Limb (tissue), 2 donors: ENCODE measurements around the gene OR2F2.
A peak's percentile ranks its signal among the peaks of the same experiment; 100 is the strongest.

Experiments used
- DNase-seq, 2 donors: peaks; one replicate each; pipeline ENCODE4 v3.0.0-alpha.2; 2016; ENCODE audit errors: extremely low spot score in 2 of 2

The OR2F2 gene, protein sequence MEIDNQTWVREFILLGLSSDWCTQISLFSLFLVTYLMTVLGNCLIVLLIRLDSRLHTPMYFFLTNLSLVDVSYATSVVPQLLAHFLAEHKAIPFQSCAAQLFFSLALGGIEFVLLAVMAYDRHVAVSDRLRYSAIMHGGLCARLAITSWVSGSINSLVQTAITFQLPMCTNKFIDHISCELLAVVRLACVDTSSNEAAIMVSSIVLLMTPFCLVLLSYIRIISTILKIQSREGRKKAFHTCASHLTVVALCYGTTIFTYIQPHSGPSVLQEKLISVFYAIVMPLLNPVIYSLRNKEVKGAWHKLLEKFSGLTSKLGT

GRCh38 chr7:143934526-143935325 is at the start of gene OR2F2:
TSS of gene OR2F2 (plus strand) at chr7:143935233. CDS start at chr7:143935233, 0 bp downstream.
- no peak for DNase-seq

DNA sequence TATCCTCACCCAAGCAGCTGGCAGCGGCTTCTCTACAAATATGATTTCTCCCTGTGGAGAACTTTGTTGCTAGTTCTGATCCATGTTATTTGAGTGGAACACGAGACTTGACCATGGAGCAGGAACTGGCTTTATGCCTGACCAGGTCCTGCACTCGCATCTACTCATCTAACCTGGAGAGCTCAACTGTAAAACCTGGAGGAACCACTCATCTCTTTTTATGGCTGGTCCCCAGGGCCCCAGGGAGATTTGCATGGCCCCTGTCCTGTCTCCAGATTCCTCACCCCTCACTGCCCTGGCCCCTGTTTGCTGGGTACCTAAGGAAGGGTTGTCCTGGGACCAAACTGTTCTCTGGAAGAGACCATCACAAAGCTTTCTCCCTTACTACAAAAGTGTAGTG is 49.1 kb upstream of the OR2F2 start:
- DNase-seq: no peak

GRCh38 chr7:143886826-143887477 is 48.1 kb upstream of the OR2F2 start:
- DNase-seq: no peak

DNA sequence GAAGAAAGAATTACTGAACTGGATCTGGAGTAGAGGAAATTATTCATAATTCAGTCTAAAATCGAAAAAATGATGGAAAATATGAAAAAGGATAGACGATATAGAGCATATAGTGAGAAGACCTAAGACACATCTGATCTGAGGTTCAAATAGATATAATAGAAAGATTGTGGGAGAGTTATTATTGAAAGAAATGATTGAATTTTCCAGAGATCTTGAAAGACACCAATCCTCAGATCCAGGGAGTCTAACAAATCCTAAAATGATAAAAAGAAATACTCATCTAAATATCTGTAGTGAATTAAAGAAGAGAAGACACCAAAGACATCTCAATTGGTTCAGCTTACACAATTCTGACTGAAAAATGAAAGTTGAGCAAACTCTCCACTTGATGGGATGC is 46.0 kb upstream of the OR2F2 start:
- DNase-seq: no peak

DNA sequence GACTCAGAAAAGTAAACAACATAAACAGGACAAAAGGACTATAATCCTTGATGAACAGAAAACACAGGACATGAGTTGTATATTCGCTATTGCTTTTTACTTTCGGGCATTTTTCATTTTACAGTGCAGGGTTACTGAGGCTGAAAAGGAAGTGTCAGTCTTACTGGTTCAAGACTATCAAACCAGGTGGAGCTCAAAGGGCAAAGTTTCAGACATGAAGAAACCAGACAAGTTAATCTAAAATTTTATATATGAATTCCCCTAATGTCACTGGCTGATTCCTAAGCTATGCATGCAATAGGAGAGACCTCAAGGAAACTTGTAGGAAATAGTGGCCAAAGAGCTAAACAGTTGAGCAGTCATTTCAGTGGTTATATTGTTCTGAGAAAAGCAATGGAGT is 44.5 kb upstream of the OR2F2 start:
- no peak for DNase-seq

GRCh38 chr7:143891457-143891856 is 43.6 kb upstream of the OR2F2 start:
- no peak for DNase-seq

- no peak for DNase-seq
Observed at GRCh38 chr7:143892527-143893300, 42.3 kb upstream of the OR2F2 start.

GRCh38 chr7:143896667-143897066 is 38.4 kb upstream of the OR2F2 start:
- DNase-seq: no peak

- DNase-seq: no peak
Observed at GRCh38 chr7:143898810-143899209, 36.2 kb upstream of the OR2F2 start.

- DNase-seq: no peak
Observed at GRCh38 chr7:143900230-143900766, 34.7 kb upstream of the OR2F2 start.

DNA sequence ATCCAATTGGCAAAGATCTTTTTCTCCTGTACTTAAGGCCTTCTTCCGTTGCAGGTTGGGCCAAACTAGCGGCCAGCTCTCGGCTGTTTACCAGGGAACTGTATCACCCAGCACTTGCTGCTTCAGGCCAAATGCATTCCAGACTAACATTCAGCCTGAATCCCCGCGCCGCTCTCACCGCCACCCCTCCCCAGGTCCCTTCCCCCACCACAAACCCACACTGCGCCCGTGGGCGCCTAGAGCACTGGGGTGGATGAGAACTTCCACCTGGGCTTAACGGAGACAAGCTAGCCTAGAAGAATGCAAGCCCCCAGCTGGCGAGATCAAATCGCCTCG is 33.7 kb upstream of the OR2F2 start:
- DNase-seq: peak in 1 of 2 donors; percentile 77

DNA sequence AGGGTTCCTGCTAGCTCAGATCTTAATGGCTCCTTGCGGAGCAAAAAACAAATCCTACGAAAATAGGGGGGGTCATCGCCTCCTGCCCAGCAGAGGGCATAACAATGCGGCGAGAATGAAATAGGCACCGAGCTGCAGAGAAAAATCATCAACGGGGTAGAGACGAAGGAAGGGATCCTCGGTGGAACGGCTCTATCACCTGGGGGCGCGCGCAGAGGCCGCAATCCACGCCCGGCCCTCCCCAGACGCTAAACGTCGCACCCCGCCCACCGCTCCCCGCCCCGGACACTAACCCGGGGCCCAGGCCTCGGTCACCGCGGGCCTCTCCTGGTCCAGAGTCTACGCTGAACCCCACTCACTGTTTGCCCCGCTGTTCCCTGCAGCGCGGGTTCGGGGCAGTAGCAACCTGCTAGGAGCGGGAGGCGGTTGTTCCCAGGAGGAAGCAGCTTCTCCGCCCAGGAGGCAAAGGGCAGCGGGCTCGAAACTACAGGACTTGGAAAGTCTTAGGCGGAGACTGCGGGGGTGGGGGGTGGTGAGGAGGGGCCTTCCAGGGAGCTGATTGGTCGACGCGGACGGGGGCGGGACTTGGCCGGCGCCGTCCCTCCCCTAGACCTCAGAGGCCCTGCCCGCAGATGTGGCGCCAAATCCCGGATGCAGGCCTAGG is 33.2 kb upstream of the OR2F2 start, which contains the start of gene TCAF1:
Gene TCAF1 (minus strand): TSS at position 509 of the 664 bp plus-strand sequence. CDS start 25,568 bp downstream, outside the sequence.
- DNase-seq: peak; percentile 95 to 96

GRCh38 chr7:143902332-143902899 is 32.6 kb upstream of the OR2F2 start:
- no peak for DNase-seq

GRCh38 chr7:143905509-143905908 is 29.5 kb upstream of the OR2F2 start:
- no peak for DNase-seq

DNA sequence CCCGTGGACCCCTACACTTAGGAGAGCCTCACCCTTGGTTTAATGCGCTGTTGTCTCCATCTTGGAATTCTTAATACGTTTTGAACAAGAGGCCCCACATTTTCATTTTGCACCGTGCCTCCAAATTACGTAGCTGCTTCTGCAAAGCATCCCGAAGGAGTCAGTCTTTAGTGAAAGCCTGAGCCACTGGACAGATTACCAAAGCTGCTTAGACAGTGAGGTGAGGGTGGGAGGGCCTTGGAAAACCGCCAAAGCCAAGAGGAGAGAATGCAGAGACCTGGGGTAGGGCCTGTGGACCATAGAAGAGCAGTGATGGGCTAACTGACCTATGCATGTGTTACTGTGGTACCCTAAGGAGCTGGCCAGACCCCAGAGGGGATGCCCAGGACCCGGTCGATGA is 28.9 kb upstream of the OR2F2 start:
- DNase-seq: no peak

DNA sequence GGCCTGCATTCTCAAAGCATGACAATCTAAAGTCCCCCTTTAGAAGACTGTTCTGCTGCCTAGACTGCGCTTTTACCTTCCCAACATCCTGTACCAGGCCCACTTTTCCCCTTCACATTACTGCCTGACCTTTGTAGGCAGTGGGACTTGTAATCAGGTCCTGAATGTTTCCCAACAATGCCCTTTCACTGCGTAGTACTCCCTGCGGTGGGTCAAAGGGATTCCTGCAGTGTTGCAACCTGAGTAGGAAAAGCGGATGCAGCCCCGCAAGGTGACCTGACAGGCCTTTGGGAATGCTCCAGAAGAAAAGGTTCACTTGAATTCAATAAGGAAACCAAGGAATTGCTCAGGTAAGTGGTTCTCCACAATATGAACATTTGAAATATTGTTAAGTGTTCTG is 28.1 kb upstream of the OR2F2 start:
- DNase-seq: no peak

GRCh38 chr7:143908120-143908519 is 26.9 kb upstream of the OR2F2 start:
- DNase-seq: no peak

DNA sequence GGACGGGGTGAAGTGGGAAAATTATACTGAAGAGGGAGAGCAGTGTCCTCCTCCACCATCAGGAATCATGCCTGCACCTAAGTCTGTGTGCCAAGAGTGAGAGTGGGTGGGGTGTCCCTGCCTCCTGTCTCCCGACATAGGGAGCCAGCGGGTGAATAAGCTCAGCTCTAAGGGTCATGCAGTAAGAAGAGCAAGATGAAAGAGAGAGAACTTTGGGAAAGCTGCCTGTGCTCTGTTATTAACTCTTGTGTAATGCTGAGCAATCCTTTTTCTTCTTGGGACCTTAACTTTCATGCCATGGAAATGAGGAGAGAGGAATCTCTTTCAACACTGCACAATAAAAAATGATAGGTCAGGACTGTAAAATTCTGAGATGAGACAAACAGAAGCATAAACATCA is 25.2 kb upstream of the OR2F2 start:
- DNase-seq: no peak

- DNase-seq: no peak
Observed at GRCh38 chr7:143910473-143911248, 24.4 kb upstream of the OR2F2 start.
